HG03460 (cell line): Measurements from ENCODE around the gene TRPM3.
"Not testable (repeated sequence)": the region's sequence is repeated elsewhere in the genome, so short reads cannot be mapped to it uniquely, and the experiment has no call there.

ENCODE experiments used
- ATAC-seq: cut with Tn5 transposase; IDR thresholded peaks from one replicate; pipeline ENCODE4 v1.9.1; 2021; ENCODE audit not compliant: unreplicated experiment

The TRPM3 gene

GRCh38 chr9:70679845-70680244 is 441.6 kb downstream of the TRPM3 start:
- no peak for ATAC-seq

- ATAC-seq = no peak
Observed at GRCh38 chr9:70678153-70678552, 443.3 kb downstream of the TRPM3 start.

- no peak for ATAC-seq
Observed at GRCh38 chr9:70677055-70677735, 444.2 kb downstream of the TRPM3 start.

GRCh38 chr9:70675868-70676370 is 445.5 kb downstream of the TRPM3 start:
- ATAC-seq = no peak

GRCh38 chr9:70673844-70674243 is 447.6 kb downstream of the TRPM3 start:
- no peak for ATAC-seq

GRCh38 chr9:70672161-70672649 is 449.2 kb downstream of the TRPM3 start:
- ATAC-seq = no peak

- ATAC-seq = no peak
Observed at GRCh38 chr9:70668751-70669150, 452.7 kb downstream of the TRPM3 start.

- ATAC-seq = no peak
Observed at GRCh38 chr9:70658765-70659164, 462.7 kb downstream of the TRPM3 start.

GRCh38 chr9:70656281-70656680 is 465.1 kb downstream of the TRPM3 start:
- ATAC-seq = no peak

- no peak for ATAC-seq
Observed at GRCh38 chr9:70654144-70654543, 467.3 kb downstream of the TRPM3 start.

GRCh38 chr9:70644627-70645026 is 476.8 kb downstream of the TRPM3 start:
- not testable (repeated sequence) for ATAC-seq

- no peak for ATAC-seq
Observed at GRCh38 chr9:70642341-70642740, 479.1 kb downstream of the TRPM3 start.

- no peak for ATAC-seq
Observed at GRCh38 chr9:70641631-70642030, 479.8 kb downstream of the TRPM3 start.

GRCh38 chr9:70641031-70641430 is 480.4 kb downstream of the TRPM3 start:
- ATAC-seq = no peak

- no peak for ATAC-seq
Observed at GRCh38 chr9:70639853-70640814, 481.3 kb downstream of the TRPM3 start.

GRCh38 chr9:70635790-70636189 is 485.6 kb downstream of the TRPM3 start:
- ATAC-seq = no peak

GRCh38 chr9:70634696-70635095 is 486.7 kb downstream of the TRPM3 start:
- no peak for ATAC-seq

- ATAC-seq = no peak
Observed at GRCh38 chr9:70630971-70631370, 490.4 kb downstream of the TRPM3 start.

- ATAC-seq = not testable (repeated sequence)
Observed at GRCh38 chr9:70629080-70629685, 492.2 kb downstream of the TRPM3 start.

- no peak for ATAC-seq
Observed at GRCh38 chr9:70625078-70625477, 496.3 kb downstream of the TRPM3 start.

GRCh38 chr9:70618784-70619183 is 502.6 kb downstream of the TRPM3 start:
- no peak for ATAC-seq
